ENCODE results near the gene CRADD.
"Not testable (repeated sequence)": the region's sequence is repeated elsewhere in the genome, so short reads cannot be mapped to it uniquely, and the experiment has no call there.

The CRADD gene

DNA sequence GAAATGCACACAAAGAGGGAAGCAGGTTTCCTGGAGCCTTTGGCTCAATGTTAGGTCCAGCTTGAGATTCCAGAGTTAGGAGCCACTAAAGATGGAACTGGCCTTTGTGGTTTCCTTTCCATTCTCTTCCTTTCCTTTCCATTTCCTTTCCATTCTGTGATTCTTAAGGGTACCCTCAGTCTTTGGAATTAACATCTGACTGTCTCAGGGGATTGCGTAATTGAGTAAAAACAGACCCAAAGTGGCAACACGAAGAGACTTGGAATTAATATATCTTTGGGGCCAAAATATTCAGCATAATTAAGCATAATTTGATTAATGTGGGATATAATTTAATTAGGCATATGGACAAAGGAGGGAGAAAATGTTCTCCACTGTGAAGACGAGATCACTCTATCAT, 205.6 kb downstream of the CRADD start:
- no peak for DNase-seq

DNA sequence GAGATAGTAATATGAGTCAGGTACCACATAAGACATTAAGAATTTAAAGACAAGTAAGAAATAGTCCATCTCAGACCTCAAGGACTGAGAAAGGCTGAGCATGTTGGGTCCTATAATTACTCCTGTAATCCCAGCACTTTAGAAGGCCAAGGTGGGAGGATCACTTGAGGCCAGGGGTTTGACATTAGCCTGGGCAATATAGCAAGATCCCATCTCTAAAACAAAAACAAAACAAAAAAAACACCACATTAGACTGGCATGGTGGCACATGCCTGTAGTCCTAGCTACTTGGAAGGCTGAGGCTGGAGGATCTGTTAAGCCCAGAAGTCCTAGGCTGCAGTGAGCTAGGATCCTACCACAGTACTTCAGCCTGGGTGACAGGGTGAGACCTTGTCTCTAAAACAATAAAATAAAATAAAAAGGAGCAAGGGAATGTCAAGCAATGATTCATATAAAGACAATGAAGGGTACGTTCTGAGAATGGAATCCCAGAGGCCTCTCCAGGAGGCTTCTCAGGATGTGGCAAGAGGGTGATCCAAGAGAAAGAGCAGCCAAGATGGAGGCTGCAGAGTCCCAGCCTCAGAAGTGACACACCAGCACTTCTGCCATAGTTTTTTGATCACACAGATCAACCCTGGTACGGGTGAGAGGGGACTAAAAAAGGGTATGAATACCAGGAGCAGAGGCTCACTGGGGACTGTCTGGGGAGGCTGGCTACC, 206.4 kb downstream of the CRADD start:
- DNase-seq = no peak

DNA sequence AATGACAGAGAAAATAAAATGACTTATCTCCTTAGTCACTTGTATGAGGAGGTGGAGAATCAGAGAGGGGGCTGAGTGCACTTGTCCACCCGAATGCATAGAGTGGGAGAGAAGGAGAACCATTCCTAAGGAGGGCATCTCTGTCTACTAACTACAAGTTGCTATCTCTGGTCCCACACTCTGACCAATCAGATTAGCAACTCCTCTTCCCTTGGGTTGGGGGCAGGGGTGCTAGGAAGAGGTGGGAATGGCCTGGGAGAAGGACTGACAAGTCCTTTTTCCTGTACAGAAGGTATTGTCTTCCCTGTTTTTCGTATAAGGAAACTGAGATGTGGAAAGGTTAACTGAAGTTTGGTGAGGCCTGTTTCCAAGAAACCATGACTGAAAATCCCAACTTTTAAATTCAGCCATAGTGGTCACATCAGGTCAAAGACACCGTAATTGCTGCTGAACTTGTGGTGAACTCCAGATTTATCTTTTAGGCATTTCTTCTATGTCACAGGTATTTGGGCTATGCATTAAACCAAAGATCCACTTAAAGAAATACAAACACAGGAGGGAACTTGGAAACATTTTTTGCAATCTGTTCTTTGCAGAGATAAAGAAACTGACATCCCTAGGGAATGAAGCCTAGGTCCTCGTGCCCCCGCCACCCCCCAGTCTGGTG, 207.8 kb downstream of the CRADD start:
- DNase-seq = no peak

DNA sequence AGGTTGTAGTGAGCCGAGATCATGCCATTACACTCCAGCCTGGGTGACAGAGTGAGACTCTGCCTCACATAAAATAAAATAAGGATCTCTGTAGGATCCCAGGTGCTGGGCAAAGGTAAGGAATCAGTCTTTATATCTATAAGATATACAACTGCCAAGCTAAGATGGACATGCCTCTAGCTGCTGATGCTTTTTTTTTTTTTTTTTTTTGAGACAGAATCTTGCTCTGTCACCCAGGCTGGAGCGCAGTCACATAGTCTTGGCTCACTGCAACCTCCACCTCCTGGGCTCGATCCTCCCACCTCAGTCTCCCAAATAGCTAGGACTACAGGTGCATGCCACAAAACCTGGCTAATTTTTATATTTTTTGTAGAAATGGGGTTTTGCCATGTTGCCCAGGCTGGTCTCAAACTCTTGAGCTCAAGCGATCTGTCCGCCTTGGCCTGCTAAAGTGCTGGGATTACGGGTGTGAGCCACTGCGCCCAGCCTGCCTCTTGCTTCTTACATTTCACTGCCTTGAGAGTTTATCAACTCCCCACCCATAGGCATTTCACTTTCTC, 208.9 kb downstream of the CRADD start:
- DNase-seq = not testable (repeated sequence)

DNA sequence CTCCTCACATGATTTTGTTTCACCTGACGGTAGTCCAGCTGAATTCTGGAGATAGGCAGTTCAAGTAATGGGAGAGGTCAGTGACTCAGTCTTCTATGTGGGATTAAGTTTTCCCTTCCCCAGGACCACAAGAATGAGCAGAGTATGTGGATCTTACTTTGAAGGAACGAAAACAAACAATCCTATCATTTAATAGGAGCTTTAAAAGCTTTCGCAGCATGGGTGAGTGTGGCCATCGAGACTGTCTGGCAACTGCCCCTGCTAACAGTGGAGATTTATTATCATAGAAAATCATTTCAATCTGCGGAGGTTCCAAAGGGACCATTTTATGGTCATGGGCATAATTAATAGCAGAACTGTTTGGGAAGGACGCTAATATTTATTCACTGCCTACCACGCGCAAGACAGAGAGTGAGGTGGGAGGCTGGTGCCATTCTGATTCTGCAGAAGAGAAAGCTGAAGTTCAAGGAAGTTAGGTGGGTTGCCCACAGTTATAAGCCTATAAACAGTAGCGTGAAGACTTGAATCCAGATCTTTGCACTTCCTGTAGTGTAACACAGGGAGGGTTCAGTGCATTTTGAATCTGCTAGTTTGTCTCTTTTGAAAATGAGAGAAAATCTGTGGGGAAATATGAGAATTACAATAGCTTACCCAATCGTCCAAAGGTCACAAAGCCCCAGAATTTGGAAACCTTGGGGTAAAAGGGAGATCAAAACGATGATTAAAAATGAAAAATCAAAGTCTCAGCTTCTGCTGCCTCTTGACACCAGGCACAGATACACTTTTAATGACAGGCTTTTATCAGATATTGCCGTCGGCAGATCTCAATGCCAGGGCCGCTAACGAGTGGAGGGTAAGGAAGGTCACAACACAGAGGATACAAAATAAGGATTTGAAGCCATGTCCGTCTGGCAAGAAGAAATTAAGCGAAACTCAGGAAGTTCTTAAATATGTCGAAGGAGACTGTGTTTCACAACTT, 209.6 kb downstream of the CRADD start:
- no peak for DNase-seq

DNA sequence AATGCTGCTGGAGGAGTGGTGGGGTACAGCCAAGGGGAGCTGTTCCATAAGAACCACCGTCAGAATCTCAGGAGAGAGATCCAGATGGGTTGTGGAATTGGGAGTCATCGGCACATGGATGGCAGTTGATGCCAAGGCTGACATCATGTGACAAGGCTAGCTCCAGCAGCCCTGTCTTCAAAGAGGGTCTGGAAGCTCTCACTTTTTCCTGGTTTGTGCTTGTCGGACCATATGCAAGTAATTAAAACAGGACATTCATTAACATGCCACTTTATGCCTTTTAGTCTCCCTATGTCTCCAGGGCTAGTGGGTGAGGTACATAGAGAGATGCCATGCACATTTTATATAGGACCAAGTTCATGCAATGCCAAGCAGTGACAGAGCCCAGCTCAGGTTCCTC, 211.8 kb downstream of the CRADD start:
- DNase-seq = no peak

DNA sequence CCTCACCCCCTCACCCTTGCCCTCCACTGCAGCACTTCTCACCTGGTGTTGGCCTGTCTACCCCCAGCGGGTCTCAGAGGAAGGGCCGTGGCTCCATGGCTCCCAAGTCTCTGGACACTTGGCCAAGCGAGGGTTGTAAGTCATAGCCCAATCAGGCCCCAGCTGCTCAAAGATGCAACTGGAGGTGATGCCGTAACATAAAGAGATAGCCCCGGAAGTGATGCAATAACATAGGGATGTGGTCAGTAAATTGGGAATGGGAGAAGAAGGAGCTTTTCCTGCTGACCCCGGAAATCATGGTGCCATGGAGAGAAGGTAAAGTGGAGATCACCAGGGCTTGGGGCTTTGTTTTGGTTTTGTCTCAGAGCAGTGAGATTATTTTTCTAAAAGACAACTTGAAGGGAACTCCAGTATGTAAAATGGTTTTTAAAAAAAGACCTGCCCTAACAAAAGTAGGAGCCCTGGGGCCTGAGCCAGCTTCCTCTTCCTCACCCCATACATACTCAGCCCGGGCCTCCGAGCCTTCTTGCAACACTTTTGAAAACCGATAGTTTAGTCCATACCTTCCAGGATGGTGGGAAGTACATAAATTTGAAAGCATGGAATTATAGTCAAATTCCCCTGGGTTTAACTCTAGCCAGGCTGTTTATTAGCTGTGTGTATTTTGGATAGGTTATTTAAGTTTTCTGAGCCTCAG, 212.5 kb downstream of the CRADD start:
- DNase-seq = peak; percentile 76 to 84 (median 83)

DNA sequence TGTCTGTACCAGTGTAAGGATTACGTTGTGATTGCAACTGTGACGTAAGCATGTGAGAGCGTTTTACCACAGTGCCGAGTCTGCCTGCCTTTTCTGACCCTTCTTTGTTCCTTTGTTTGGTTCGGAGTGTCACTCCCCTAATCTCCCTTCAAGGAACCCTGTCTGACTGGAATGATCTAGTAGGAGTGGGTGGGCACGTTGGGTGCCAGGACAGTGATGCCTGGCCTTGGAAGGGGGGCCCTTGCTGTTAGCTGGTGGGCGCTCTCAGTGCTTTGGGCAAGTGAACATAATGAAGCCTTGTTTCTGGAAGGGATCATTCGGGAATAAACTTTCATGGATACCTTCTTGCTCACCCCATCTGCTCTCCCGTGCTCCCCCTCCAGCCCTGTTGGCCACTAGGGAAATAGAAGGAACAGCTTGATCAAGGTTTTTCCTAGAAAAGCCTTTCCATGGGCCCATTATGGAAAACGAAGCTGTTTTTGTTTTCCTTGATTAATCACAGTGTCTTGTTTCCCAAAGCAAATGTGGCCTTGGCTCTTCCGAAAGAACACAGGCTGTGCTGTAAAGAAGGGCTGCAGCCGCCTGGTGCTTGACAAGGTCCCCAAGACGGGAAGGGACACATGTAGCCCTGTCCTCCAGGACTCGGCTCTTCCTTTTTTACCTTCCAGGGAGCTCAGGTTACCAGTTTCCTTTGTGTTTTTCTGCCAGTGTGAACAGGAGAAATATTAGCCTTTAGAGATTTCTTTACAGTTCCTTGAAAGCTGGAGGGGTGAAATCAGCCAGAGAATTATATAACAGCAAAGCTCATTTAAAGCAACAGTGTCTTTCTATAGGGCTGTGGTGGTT, 215.5 kb downstream of the CRADD start:
- DNase-seq = no peak

DNA sequence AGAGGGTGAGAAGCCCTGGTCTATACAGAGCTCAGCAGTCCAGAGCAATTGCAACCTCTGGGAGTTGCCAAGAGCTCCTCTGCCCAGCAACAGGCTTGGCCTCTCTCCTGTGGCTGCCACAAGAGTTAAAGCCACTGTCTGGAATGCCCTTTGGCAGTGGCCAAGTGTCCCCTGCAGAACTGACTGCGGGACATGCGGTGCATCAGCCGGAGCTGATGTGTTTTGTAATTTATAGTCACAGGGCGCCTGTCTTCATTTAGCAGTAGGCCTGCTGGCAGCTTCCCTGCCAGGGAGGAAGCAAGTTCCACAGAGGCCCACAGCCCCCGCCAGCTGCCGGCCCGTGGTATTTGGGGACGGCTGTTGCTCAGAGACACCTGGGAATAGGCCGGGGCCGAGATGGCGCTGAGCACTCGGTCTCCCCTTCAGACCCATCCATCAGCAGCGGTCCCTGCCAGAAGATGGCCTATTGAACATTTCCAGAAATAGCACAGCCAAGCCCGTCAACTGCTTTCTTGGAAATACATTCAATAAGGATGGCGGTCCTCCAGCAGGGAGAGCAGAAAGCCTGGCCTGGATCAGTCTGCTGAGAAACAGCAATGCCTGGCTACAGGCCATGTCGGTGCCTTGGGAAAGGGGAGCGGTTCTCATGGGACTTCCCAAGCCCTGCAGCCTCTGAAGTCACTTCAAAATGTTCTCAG, 217.4 kb downstream of the CRADD start:
- DNase-seq = peak in 2 of 3 donors; percentile 10 to 31

DNA sequence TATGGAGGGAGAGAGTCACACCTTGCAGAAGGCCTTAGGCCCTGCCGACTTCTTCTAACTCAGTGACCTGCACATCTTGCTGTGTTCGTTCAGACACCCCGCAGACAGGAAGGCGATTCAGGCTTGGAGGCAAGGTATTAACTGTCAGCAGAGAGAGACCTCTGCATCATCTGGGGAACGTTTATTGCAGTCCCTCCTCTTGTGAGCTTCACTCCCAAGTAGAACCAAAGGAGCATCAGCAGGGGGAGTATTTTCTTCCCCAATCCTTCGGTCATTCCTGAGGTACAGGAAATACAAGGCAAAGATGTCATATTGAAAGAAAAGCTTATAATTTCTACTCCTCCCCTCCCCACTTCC, 217.9 kb downstream of the CRADD start:
- DNase-seq = no peak

DNA sequence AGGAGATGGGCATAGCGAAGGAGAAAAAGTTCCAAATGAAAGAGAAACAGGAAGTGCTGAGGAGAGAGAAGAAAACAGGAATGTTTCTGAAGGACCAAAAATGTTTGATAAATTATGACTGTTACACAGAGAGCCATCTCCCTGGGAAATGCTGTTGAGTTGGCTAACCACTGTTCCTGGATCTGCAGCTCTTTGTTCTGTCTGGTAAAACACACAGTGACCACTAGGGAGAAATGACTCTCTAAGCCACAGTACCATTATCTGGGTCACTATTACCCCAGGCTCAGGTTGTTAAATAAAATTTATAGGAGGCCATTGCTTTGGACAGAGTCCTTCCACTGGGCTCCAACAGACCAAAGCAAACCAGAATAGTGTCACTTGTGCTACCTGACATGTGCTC, 219.3 kb downstream of the CRADD start:
- peak in 1 of 3 donors; percentile 5 for DNase-seq

DNA sequence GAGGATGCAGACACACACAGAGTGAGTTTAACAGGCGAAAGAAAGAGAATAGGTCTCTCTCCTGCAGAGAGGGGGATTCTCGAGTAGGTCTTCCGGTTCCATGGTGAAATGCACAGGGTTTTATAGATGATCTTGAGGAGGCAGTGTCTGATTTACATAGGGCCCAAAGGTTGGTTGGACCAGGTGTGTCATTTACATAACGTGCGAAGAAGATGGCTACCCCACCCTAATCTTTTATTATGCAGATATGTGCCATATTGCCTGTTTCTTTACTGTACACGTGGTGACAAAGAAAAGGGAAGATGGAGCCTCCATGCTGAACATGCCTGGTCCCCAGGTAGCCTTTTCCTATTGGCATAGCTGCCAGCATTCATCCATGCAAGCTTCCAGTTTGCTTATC, 219.8 kb downstream of the CRADD start:
- DNase-seq = no peak

DNA sequence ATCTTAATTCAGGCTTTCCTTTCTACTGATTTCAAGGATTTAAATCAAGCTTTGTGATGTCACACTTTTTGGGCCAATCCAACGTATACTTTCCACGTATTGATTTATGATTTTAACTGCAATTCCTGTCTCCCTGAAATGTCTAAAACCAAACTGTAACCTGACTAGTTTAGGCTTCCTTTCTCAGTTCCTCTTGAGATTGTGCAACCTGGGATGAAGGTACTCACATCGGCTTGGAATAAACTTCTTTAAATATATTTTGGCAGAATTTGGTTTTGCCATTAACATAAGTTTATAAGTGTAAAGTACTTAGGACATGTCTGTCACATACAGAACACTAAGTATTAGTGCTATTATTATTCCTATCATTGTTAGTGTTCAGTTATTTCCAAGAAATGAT, 224.6 kb downstream of the CRADD start:
- DNase-seq = no peak

DNA sequence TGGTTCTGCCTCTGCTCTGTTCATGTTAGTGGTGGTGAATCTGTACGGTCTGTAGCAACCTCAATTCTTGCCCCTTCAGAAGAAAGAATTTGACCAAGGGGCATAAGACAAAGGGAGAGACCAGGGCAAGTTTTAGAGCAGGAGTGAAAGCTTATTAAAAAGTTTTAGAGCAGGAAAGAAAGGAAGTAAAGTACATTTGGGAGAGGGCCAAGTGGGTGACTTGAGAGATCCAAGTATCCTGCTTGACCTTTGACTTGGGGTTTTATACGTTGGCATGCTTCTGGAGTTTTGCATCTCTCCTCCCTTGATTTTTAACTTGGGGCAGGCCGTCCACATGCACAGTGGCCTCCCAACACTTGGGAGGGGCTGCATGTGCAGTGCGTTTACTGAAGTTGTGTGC, 225.0 kb downstream of the CRADD start:
- DNase-seq = no peak

DNA sequence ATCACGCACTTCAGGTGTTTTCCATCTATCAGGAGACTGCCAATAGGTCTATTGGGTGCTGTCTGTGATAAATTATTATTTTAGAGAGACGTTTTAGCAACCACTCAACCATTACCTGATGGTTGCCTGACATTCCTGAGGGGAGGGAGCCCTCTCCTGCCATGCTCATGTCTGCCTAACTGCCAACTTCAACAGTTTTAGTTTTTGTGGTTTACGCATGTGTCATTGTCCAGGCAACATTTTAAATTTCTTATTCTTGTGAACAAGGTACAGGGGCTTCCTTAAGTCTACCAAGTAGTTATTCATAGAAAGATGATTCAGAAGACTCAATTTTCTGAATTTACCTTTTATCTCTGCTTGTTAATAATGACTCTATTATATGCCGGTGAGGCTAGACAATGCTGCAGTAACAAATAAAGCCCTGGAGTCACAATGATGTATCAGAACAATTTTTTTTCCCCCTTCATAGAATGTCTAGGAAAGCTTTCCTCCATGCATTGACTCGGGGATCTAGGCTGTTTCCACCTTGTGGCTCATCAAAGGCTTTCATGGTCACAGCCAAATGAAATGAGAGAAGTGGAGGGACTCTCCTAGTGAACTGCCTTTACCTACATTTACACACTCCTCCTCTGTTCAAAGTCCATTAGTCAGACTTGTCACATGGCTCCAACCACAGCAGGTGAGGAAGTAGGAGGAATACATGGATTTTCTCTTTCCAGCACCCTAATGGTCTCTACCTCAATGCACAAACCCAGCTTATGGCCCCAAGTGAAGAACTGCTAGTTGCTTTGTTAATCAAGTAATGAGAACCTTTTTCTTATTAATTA, 225.8 kb downstream of the CRADD start:
- no peak for DNase-seq

DNA sequence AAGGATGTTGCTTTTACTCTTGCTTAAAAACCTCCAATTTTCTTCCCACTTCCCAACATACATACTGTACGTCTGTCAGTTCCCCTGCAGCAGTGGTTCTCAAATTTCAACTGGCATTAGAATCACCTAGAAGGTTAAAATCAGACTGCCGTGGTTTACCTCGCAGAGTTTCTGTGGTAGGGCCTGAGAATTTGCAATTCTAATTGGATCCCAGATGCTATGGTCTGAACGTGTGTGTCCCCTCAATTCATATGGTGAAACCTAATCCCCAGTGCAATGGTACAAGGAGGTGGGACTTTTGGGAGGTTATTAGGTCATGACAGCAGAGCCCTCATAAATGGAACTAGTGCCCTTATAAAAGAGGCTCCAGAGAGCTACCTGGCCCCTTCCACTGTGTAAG, 226.9 kb downstream of the CRADD start:
- no peak for DNase-seq

DNA sequence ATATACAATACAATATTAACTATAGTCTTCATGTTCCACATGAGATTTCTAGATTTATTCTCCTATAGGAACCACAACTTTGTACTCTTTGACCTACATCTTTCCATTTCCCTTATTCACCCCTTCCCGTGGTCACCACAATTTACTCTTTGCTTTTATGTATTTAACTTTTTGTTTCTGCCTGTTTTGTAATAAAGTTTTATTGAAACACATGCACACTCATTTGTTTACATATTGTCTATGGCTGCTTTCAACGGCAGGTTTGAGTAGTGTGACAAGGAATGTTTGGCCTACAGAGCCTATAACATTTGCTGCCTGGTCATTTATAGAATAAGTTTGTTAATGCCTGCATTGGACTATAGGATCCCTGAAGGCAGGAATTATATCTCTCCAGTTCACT, 231.1 kb downstream of the CRADD start:
- DNase-seq = no peak

DNA sequence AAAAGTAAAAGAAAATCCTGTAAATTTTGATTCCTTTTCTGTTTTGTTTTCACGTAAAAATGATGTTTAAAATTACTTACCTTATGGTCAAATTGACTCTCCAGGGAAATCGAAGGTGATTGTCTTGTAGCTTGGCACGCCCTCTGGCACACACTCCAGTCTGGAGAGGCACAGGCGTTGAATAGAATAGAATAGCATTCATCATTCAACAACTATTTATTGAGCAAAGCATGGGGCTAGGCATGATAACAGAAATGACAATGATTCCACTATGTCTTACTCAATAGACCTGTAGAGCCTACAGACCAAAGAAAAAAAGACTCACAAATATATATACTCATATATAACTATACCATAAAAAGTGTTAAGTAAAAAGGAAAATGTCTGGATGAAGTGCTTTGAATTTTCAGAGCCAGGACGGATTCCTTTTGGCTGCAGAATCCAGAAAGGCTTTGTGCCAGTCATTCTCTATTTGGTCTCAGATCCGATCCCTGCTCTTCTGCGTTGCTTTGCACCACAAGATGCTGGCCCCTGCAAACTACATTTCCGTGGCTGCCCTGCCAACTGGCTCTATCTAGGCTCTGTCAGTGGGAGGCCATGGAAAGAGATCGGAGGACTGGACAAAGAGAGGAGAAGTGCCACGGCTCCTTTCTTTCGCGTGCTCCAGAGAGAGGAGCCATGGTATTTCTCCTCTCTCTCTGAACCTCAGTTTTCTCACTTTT, 231.8 kb downstream of the CRADD start:
- no peak for DNase-seq

DNA sequence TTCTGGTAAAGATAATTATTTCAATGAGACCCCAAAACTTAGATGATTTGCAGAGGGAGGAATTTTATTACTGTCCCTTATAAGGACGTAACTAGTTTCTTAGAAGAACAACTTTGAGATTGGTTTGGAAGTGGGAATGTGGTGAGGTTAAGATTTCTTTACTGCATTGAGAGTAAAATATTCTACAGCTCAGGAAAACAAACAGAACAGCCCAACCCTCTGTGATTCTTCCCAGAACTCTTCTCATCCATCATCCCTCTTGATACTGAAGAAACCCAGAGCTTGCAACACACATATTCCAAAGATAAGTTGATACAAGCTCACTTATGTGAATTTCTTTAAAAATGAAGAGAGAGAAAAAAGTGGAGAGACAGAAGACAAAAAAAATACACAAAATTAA, 234.2 kb downstream of the CRADD start:
- DNase-seq = no peak

All from suppressor macrophage treated with lipopolysaccharide for 1 hour (primary cell).